ENCODE results near the gene MUS81.
A peak's percentile ranks its signal among the peaks of the same experiment; 100 is the strongest.

The MUS81 gene

DNA sequence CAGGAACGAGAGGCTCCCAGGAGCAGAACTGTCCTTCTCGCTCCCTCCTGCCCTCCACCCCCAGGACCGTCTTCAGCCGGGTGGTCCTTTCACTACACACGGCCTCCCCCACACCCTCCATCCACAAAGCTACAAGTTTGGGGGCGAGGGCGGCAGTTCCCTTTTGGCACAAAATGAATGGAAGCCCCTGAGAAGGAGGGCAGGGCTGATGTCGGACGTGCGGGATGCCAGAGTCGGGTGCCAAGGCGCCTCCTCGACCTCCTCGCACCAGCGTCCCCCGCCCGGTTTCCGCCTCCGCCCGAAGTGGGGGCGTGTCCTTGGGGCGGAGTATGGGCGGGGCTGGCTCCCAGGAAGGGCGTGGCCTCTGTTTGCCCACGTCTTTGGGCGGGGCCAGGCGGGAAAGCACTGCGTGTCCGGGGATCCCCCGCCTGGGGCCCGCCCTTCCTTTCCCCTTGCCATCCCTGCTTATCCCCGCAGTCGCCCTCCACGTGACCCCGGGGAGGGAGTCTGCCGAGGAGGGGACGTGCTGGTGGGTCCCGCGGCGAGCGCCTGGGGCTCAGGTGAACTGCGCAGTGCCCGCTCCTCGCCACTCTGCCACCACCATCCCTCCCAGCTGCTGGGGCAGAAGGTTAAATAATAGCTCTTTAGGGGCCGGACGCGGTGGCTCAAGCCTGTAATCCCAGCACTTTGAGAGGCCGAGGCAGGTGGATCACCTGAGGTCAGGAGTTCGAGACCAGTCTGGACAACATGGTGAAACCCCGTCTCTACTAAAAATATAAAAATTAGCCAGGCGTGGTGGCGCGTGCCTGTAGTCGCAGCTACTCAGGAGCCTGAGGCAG lies 13.3 kb downstream of the MUS81 start:
- peak; percentile 92 for DNase-seq (ENCODE audit: low read depth)
- TF ChIP-seq POLR2A (IDR thresholded peaks at IDR 0.05; ENCODE audit: extremely low read depth, insufficient read length) (peak; percentile 84), MAX (IDR thresholded peaks at IDR 0.05; ENCODE audit: low read depth, low read length) (peak; percentile 83), MYC (IDR thresholded peaks at IDR 0.05; ENCODE audit: low read depth, low read length) (peak; percentile 56), CTCF (IDR thresholded peaks at IDR 0.05; ENCODE audit: low read depth, low read length) (no peak)
- peak overlapping the region; percentile 62 for H3K4me3 ChIP-seq (ENCODE audit: low read depth, low read length)

DNA sequence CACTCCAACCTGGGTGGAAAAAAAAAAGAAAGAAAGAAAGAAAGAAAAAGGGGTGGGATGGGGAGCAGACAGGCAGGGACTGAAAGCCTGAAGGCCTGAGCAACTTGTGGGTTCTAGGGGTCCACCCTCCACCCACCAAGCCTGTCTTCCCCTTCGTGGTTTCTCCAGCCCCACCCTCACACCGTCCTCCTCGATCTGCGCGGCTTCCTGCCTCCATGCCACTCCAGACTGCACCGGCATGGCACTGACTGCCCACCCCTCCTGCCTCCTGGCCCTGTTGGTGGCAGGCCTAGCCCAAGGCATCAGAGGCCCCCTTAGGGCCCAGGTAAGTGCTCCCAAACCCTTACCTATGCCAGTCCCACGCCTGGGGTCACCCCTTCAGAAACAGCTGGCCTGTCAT lies 19.4 kb downstream of the MUS81 start, which contains the start of gene CTSW:
CTSW (plus strand) TSS at position 221 of the 400 bp plus-strand sequence; CDS start at position 239, 18 bp downstream.
- peak; percentile 81 for DNase-seq (ENCODE audit: low read depth)
- peak; percentile 15 for TF ChIP-seq POLR2A (IDR thresholded peaks at IDR 0.05; ENCODE audit: extremely low read depth, insufficient read length)
- no peak for TF ChIP-seq CTCF (IDR thresholded peaks at IDR 0.05; ENCODE audit: low read depth, low read length)
- H3K4me3 ChIP-seq (ENCODE audit: low read depth, low read length), result peak within 1 kb of the TSS; percentile 69

DNA sequence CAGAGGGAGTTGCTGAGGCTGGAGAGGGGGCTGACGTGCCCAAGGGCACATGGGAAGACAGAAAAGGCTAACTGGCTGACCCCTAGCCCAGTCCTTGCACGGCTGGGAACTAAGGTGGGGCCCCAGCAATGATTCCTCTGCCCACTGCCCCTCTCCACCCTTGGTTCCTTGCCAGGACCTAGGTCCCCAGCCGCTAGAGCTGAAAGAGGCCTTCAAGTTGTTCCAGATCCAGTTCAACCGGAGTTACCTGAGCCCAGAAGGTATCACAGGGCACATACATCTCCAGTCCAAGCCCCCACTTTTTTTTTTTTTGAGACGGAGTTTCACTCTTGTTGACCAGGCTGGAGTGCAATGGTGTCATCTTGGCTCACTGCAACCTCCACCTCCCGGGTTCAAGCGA lies 19.8 kb downstream of the MUS81 start:
- TF ChIP-seq CTCF (IDR thresholded peaks at IDR 0.05; ENCODE audit: low read depth, low read length) (no peak), MAX (IDR thresholded peaks at IDR 0.05; ENCODE audit: low read depth, low read length) (no peak), MYC (IDR thresholded peaks at IDR 0.05; ENCODE audit: low read depth, low read length) (no peak), POLR2A (IDR thresholded peaks at IDR 0.05; ENCODE audit: extremely low read depth, insufficient read length) (no peak)
- H3K4me3 ChIP-seq (ENCODE audit: low read depth, low read length), result peak overlapping the region; percentile 69
- DNase-seq (ENCODE audit: low read depth), result no peak

GRCh38 chr11:65880844-65881421 lies 20.7 kb downstream of the MUS81 start:
- peak; percentile 76 for DNase-seq (ENCODE audit: low read depth)
- no peak for TF ChIP-seq POLR2A (IDR thresholded peaks at IDR 0.05; ENCODE audit: extremely low read depth, insufficient read length)
- TF ChIP-seq MAX (IDR thresholded peaks at IDR 0.05; ENCODE audit: low read depth, low read length), result no peak
- no peak for TF ChIP-seq CTCF (IDR thresholded peaks at IDR 0.05; ENCODE audit: low read depth, low read length)
- 0 out of 2 replicates have a peak, but pooled peaks have one; percentile 17 for TF ChIP-seq MYC (IDR thresholded peaks at IDR 0.05; ENCODE audit: low read depth, low read length)
- peak overlapping the region; percentile 41 for H3K4me3 ChIP-seq (ENCODE audit: low read depth, low read length)

GRCh38 chr11:65882120-65883057 lies 22.2 kb downstream of the MUS81 start:
- TF ChIP-seq MAX (IDR thresholded peaks at IDR 0.05; ENCODE audit: low read depth, low read length), result no peak
- no peak for DNase-seq (ENCODE audit: low read depth)
- H3K4me3 ChIP-seq (ENCODE audit: low read depth, low read length), result no peak overlapping the region

Measured in NB4 (cell line).